HG02678 (cell line): ENCODE results near the gene CDS2.

Experiments used
- ATAC-seq: cut with Tn5 transposase; IDR thresholded peaks from one replicate; pipeline ENCODE4 v1.9.1; 2021; ENCODE audit warnings: mild to moderate bottlenecking, moderate library complexity; ENCODE audit not compliant: unreplicated experiment

The CDS2 gene

DNA sequence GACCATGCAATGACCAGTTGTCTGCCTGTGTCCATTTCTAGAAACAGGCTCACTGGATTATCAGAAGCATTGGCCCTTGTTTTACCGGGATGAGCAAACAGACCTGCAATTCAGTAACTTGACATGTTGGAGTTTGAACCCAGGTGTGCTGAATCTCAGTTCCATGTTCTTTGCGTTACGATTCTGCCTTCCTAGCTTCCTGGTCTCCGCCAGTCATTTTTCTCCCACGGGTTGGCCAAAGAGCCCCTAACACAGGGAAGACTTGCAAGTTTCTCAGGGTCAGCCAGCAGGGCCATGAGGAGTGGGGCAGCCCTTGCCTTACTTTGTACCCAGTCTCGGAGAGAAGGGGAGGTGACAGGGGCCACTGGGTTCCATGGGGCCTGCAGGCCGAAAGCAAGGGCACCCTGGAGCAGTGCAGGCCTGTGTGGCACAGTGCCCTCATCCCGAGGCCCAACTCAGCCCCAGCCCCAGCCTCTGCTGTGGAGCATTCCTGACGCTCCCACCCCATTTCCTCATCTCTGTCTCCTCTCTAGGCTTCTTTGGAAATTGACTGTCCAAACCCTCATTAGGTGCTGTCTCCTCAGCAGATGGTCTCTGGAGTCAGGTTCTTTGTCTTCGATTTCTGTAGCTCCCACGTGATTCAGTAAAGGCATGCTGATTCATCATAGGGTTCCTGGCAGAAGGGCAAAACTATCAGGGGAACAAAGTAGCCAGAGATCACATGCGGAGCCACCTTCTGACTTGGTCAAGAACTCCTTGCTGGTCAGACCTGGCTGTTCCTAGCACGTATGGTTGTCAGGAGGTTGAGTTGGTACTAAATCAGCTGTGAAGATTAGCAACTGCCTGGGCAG is 23.6 kb downstream of the CDS2 start:
- no peak for ATAC-seq

DNA sequence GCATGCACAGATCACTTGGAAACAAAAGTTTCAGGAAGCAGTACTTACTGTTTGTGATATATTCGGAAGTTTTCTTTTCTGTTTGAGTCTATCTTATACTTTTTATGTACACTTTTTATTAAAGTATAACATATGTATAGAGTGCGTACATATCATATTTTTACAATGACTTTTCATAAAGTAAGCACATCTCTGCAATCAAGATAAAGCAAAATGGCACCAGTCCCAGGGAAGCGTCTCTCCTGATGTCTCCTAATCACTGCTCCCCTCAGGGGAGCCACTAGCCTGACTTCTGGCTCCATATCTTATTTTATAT is 26.3 kb downstream of the CDS2 start:
- no peak for ATAC-seq

DNA sequence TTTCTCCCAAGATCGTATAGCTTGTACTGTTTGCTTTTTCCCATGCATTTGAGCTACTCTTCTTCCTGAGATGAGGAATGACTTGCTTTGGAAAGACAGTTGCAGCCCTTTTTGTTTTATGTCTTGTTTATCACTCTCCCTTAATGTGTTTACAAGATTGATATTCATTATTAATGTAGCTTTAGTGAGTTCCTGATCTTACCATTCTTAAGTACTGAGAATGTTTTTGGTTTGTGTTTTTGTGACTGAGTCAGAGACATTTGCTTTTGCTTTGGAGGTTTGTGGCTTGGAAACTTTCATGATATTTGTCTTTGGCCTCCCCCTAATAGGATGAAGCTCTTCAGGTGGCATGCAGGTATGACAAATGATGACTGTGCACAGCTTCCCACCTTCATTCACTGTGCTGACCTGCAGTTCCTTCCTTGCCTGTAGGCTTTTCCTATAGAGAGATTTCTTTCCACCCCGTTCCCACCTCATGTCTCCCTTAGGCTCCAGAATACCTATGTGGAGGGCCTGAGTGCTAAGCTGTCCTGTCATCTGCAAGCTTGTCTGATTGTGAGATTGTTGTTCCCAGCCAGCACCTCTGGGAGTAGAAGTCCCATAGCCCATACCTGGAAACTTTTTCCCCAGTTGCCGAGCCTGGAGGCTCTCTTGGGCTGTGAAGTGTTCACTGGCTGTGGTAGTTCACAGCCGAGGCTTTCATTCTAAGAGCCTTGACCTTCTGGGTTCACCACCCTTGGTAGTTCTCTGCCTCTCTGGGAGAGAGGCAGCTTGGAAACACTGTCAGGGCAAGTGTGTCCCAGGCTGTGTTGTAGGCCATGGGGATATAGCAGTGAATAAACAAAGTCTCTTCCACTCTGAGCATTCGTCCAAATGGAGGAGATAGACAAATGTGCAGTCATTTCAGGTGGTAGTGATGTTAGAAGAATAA is 27.1 kb downstream of the CDS2 start:
- no peak for ATAC-seq

DNA sequence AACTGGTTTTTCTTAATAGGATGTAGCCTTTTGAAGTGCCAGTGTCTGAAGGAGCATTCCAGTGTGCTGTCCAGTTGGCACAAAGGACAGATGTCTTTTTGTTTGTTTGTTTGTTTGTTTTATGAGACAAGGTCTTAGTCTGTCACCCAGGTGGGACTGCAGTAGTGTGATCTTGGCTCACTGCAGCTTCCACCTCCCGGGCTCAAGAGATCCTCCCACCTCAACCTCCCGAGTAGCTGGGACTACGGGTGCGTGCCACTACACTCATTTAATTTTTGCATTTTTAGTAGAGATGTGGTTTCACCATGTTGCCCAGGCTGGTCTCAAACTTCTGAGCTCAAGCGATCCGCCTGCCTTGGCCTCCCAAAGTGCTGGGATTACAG is 27.7 kb downstream of the CDS2 start:
- no peak for ATAC-seq

DNA sequence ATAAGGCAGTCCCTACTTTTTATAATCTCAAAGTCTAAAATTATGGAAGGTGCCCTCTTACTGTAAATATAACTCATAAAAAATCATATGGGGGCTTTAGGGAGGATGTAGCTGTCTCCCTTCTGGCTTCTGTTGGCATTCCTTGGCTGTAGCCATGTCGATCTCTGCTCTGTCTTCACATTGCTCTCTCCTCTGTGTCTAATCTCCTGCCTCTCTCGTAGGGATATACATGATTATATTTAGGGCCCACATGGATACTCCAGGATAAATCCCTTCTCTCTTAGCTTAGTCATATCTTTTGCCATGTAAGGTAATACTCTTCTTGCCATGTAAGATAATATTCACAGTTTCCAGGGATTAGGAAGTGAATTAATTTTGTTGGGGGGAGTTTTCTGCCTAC is 28.6 kb downstream of the CDS2 start:
- no peak for ATAC-seq

DNA sequence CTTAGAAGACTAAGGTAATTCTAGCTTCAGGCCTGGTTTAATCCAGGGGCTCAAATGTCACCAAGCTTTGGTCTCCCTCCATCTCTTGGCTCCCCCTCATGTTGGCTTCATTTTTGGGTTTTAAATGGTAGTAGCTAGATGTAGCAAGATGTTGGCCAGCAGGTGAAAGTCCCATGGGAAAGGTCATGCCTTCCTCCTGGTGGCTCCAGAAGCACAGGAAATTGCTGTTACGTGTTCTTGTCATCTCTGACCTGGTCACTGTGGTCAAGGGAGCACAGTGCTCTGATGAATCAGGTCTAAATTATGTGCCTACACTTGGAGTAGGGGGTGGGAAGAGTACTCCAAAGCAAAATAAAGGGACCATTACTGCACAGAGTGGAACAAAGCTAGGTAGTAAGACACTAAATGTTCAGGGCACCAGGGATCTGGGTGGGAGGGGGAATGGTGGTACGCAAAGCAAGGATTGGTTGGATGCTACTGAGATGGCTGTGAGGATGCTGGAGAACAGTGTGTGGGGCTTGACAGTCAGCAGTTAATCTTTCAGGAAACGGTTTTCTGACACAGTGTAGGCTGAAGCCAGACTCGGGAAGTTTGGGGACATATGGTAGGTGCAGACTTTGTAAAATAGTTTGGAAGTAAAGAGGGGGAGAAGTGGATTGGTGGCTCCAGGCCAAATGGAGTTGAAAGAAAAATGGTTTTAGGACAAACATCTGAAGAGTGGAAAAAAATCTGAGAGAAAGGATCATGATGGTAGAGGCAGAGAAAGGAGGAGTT is 30.1 kb downstream of the CDS2 start:
- no peak for ATAC-seq

DNA sequence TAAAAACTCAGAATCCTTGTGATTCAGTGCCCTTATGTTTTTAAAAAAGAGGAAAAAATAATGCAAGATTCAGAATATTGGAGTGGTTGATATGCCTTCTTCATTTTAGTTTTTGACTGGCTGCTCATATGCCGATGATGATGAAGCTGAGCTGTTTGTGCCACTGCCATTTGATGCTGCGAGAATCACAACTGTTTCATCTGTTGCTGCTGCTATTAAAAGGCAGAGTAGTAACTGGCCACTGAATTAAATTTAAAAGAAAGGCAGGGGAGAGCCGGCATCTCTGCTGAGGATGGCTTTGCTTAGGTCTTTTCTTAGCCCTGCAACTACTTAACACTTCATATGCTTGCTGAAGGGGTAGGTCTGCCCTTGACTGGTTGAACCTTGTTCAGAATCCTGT is 33.1 kb downstream of the CDS2 start:
- ATAC-seq, result no peak

DNA sequence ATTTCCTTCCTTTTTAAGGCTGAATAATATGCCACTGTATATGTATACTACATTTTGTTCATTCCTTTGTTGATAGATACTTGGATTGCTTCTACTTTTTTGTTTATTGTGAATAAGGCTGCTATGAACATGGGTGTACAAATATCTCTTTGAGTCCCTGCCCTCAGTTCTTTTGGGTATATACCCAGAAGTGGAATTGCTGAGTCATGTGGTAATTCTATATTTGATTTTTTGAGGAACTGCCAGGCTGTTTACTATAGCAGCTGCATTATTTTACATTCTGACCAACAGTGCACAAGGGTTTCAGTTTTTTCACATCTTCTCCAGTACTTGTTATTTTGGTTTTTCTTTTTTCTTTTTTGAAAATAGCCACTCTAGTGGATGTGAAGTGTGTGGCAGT is 34.1 kb downstream of the CDS2 start:
- ATAC-seq, result no peak

DNA sequence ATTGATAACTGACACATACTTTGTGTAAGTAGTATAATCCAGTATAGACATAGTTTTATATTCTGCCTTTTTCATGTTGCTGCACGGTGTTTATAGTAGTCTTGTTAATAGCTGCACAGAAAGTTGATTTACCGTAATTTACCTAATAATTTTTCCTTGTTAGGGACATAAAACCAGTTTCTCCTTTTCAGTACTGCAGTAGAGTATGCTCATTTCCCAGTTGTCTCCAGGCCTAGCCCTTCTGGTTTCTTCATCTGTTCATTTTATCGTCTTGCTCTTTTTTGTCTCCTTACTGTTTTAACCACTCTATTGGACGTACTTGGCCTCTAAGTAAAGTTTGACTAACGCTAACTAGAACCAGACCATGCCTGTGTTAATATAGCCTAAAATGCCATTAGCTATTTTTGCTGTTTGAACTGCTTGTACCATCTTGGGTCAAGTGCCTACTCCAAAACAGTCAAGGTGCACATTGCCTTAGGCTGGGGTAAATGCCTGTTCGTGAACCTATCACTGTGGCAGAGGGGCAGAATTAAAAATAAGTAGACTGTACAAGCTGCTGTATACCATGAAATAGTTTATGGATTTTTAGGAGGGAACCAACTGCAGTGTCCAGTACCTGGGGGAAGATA is 34.8 kb downstream of the CDS2 start:
- no peak for ATAC-seq

DNA sequence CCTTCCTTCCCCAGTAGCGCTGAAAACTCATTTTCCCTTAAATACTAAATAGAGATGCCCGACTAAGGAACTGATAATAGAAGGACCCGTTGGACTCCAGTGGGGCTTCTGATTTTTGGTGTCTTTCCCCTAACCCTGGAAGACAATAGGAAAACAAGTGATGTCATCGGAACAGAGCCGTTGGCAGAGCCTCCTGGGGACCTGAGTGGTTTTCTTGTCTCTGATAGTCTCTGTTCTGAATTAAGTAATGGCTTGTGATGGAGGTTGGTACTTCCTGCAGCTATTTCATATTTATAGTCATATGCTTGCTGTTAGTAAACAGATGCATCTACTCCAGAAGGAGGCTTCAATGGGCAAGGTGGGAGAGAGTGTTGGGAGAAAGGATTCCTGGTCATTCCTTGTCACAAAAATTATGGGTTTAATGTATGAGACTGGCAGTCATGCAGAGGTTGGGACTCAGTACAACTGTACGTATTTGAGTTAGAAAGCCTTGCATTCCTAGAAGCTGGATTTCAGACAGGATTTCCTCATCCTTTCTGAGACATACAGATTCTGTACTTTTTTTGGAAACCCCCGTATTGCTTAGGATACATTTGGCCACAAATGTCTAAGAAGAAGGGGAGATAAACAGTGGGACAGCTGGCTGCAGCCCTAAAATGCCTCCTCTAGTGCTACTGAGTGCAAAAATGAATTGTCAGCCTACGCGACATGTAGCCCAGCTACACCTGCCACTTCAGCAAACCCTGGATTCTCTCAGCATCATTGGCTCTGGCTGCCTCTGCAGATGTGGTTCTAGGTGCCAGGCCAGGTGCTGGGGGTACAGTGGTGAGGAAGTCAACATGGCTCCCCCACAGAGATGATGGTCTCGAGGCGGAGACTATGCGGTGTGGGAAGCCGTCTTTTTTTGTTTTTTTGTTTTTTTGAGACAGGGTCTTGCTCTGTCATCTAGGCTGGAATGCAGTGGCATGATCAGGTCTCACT is 38.1 kb downstream of the CDS2 start:
- no peak for ATAC-seq

DNA sequence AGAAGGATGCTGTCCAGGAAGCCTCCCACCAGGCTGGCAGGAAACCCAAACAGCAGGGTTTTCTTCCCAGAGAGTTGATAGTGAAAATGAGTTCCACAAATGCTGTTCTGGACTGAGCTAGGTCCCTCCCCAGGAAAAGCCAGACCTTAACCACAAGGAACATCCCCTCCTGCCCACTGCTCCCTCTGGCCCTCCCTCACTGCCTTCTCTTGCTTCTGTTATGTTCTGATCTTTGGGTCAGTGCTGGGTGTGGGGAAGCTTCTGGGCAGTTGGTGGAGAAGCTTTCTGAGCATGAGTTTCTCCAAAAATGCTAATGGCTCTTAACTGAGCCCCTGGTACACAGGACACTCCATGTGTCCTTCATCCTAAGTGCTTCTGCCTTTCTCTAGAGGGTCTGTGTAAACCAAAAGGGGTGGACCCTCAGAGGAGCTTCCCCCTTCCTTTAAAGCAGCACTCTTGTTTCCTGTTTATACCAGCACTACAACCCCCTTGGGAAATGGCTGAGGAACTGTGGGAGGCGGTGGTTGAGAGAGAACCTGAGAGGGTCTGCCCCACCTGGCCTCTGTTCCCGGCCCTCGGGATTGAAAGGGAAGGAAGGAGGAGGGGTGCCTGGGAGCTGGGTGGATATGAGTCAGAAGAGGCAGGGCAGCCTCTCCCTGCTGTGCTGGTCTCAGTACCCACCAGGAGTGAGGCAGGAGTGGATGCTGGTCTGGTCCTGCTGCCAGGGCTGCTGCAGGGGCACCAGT is 42.0 kb downstream of the CDS2 start:
- ATAC-seq, result no peak

DNA sequence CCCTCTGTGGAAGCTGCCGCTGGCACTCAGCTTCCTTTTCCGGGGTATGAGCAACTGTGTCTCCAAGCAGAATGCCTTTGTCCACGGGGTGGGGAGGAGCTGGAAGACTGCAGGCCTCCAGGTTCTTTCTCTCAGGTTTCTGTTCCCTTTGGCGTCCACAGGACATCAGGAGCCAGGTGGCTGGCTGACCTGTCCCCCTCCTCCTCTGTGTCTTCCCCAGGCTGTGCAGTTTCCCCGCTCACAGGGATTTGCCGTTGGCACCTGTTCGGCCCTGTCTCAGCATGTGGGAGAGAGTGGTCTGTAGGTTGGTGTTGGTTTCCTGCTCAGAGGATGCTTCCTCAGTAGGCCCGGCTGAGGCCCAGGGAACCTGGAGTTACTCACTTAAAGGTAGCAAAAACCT is 43.5 kb downstream of the CDS2 start:
- no peak for ATAC-seq

DNA sequence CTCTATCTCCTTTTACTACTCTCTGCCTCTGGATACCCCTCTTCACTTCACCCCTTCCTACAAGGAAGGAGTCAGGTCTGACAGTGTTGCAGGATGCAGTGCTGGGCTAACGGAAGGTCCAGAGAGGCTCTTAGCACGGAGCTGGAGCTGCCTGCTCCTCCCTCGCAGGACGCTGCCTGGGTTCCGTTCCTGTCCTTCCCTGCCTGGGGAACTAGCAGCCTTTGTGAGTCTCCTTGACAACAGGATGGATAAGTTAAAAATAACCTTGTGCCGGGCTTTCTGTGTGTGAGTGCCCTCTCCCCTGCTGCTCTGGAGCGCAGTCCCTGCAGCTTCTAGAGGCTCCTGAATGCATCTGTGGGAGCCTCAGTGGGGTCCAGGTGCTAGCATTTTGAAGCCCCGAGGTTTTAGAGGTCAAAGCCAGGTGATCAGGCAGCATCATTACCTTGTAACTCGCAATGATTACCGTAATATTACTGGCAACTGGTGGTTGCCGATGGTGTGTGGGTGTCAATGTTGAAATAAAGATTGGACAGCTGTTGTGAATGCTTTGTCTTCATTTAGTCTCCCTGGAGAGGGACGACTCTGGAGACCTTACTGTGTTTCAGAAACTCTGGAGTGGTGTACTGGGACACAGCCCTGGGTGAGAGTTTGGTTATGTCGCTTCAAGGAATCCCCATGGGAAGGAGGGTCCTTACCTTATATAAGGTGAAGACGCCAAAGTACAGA is 44.4 kb downstream of the CDS2 start:
- no peak for ATAC-seq

DNA sequence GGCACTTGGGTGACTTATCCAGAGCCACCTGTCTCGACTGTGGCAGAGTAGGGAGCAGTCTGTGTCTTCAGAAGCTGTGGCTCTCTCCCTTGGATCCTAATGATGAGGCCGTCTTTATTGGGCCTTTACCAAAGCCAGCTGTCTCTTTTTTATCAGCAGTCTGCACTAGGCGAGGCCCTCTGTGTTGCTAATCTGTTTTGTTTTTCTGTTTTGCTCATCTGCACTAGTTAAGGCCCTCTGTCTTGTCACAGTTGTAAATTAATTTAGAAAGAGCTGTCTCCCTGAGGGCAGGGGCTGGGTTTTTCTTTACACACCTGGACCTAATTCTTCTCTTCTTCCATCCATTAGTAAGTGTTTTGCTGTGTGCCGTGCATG is 45.0 kb downstream of the CDS2 start:
- ATAC-seq, result no peak

DNA sequence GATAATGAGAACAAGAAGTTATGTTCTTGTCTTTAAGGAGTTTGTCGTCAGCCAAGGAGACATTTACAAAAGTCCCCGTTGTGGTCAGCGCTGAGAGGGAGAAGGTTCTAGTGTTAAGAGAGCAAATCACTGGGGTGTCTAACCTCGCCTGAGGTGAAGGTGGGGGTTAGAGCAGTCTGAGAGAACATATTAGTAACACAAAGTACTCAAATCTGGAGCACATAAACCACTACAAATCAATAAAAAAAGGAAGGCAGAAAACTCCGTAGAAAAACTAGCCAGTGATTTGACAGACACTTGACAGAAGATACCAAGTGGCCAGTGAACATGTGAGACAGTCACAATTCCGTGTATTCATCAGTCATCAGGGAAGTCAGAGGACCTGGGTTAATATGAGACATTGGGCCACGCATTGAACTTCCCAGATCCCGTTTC is 45.4 kb downstream of the CDS2 start:
- no peak for ATAC-seq

DNA sequence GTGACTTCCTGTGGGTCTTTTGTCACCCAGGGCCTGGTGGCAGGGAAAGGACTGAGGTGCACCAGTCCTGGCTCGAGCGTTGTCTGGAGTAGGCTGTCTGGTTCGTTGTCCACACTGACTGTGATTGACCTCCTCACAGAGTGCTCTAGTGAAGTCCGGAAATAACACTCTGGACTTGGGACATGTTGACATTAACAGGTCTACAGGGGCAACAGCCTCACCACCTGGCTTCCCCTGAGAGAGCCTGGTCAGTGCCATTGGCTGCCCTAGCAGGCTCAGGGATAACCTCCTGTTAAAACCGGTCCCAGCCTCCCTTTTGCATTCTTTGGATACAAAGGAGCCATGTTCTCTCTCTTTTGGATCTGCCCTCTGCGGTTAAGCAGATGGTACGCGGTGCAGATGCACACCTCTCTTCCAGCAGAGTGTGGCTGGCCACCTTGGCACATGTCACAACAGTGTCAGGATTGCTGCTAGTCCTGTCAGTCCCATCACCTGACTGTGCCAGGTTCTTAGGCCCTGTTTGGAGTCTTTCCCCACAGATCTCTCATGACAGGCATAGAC is 46.2 kb downstream of the CDS2 start:
- no peak for ATAC-seq

DNA sequence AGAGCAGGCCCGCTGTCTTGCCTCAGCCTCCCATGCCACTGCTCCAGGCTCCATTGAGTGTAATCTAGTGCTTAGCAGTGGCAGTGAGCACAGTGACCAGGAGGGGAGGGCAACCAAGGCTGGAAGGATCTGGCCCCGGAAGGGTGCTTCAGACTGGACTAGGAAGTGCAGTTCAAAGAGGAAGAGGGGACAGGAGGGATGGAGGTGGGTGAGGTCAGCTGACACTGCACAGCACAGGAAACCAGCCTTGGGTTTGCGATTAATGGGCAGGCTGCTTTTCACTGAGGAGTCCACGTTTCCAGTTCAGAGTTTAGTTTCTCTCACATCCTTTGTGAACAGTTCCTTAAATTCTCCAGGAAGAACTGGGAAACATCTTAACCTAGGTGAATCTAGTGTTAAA is 46.9 kb downstream of the CDS2 start:
- ATAC-seq, result no peak

DNA sequence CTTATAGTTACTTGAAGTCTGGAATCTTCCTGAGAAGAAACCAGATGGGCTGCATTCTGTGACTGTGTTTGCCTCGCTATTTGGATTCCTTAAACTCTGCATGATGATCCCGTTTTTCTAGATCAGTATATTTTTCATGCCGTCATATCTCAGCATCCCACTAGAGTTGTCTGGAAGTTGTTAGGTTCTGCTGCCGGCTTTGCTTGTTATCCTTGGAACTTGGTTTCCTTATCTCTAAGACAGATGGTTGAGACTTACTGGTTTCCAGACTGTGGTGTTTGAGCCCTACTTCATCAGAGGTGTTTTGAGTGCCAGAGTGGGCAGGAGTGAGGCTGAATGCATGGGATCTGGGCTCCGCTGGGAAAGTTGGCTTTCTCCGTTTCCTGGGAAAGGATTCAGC is 50.3 kb downstream of the CDS2 start:
- no peak for ATAC-seq
